HepG2 (cell line): ENCODE results near the gene MYH16. TPM values are rescaled to one million over a fixed set of nuclear protein-coding genes. Genes with fewer than 3 reads are reported as not detected.

ENCODE experiments used
- ARNT2 ChIP-seq: sonication (generic); formaldehyde crosslinking; IDR thresholded peaks from 2 replicates; pipeline ENCODE4 v1.8.0; 2022; ENCODE audit warnings: mild to moderate bottlenecking, low read depth, missing genetic modification reagents, moderate library complexity
- HCFC1 ChIP-seq: fragments of 150-350 bp; IDR thresholded peaks from 2 replicates; pipeline ENCODE4 v1.6.1; 2014; ENCODE audit warnings: low read depth, low read length
- KLF11 ChIP-seq: IDR thresholded peaks from 2 replicates; pipeline ENCODE4 v1.6.1; 2016; ENCODE audit warnings: missing compliant biosample characterization
- MLLT10 ChIP-seq: sonication (generic); formaldehyde crosslinking; IDR thresholded peaks from 2 replicates; pipeline ENCODE4 v1.4.0; 2020; ENCODE audit warnings: missing genetic modification reagents
- NFKBIZ ChIP-seq: IDR thresholded peaks from 2 replicates; pipeline ENCODE4 v1.6.1; 2018; ENCODE audit warnings: missing genetic modification reagents, missing compliant biosample characterization
- POLR2G ChIP-seq: fragments of 200-400 bp; formaldehyde crosslinking; IDR thresholded peaks from 2 replicates; pipeline ENCODE4 v1.6.1; 2018; ENCODE audit warnings: mild to moderate bottlenecking, low read depth, low read length, moderate library complexity
- PRPF4 ChIP-seq: fragments of 200-400 bp; formaldehyde crosslinking; IDR thresholded peaks from 2 replicates; pipeline ENCODE4 v1.6.1; 2016; ENCODE audit warnings: low read length, low read depth; ENCODE audit not compliant: poor library complexity, severe bottlenecking
- RAD51 ChIP-seq: fragments of 450-650 bp; IDR thresholded peaks from 2 replicates; pipeline ENCODE4 v1.6.1; 2016; ENCODE audit warnings: borderline replicate concordance
- REL ChIP-seq: sonication (generic); formaldehyde crosslinking; conservative IDR thresholded peaks from 2 replicates; pipeline ENCODE4 v1.8.0; 2022; ENCODE audit warnings: mild to moderate bottlenecking, missing genetic modification reagents, moderate library complexity
- SOX13 ChIP-seq, 3 experiments: fragments of 450-650 bp in 1 of 3; sonication (generic) in 1 of 3; formaldehyde crosslinking in 1 of 3; IDR thresholded peaks in 2 of 3; conservative IDR thresholded peaks in 1 of 3; 2 replicates each; pipeline versions ENCODE4 v1.5.0 to v1.6.1; 2016 to 2020; ENCODE audit warnings: antibody characterized with exemption in 1 of 3, mild to moderate bottlenecking in 1 of 3, missing compliant biosample characterization in 1 of 3, missing genetic modification reagents in 1 of 3, moderate library complexity in 1 of 3
- SRF ChIP-seq: IDR thresholded peaks from 2 replicates; pipeline ENCODE4 v1.6.1; 2011; ENCODE audit warnings: mild to moderate bottlenecking, low read depth, low read length, moderate library complexity
- ZFYVE20 ChIP-seq: sonication (generic); formaldehyde crosslinking; IDR thresholded peaks from 2 replicates; pipeline ENCODE4 v1.8.0; 2023; ENCODE audit warnings: low read depth, mild to moderate bottlenecking, moderate library complexity, missing genetic modification reagents, borderline replicate concordance
- ZNF331 ChIP-seq: sonication (generic); formaldehyde crosslinking; IDR thresholded peaks from 2 replicates; pipeline ENCODE4 v1.4.0; 2020; ENCODE audit warnings: missing genetic modification reagents
- ZNF484 ChIP-seq: sonication (generic); formaldehyde crosslinking; IDR thresholded peaks from 2 replicates; pipeline ENCODE4 v1.5.1; 2020; ENCODE audit warnings: mild to moderate bottlenecking, low read depth, missing genetic modification reagents, borderline replicate concordance
- ZNF839 ChIP-seq: sonication (generic); formaldehyde crosslinking; IDR thresholded peaks from 2 replicates; pipeline ENCODE4 v1.4.0; 2020; ENCODE audit warnings: missing genetic modification reagents, mild to moderate bottlenecking, borderline replicate concordance
- polyA plus RNA-seq, 8 experiments: library from polyadenylated mRNA; depleted of rRNA in 3 of 8; stranded (reverse) in 7 of 8; unstranded in 1 of 8; fragments of >200 nt; fragmentation: Illumina TruSeq in 4 of 8; extraction: Trizol in 4 of 8; gene quantifications; 2 replicates each; pipeline versions ENCODE4 v1.2.1 to v1.2.3, GENCODE V29; 2011 to 2016; ENCODE audit warnings: low read depth in 4 of 8, missing spikeins in 1 of 8, mixed read lengths in 1 of 8; ENCODE audit not compliant: insufficient read depth in 1 of 8
- total RNA-seq, 5 experiments: library from RNA; depleted of rRNA; stranded (reverse); fragments of >200 nt; fragmentation: Illumina TruSeq; extraction: Trizol; gene quantifications; 2 replicates each; pipeline ENCODE4 v1.2.3, GENCODE V29; 2016; ENCODE audit warnings: low read depth in 1 of 5
- TF ChIP-seq, protein P1 (sequence below): sonication (generic); formaldehyde crosslinking; IDR thresholded peaks from 2 replicates; pipeline ENCODE4 v1.4.0; 2020; ENCODE audit warnings: mild to moderate bottlenecking, missing genetic modification reagents
- TF ChIP-seq, protein P2 (sequence below): IDR thresholded peaks from 2 replicates; pipeline ENCODE4 v1.6.1; 2016; ENCODE audit warnings: mild to moderate bottlenecking
- TF ChIP-seq, protein P3 (sequence below): sonication (generic); formaldehyde crosslinking; IDR thresholded peaks from 2 replicates; pipeline ENCODE4 v1.5.0; 2020; ENCODE audit warnings: mild to moderate bottlenecking, missing genetic modification reagents
- TF ChIP-seq, protein P4 (sequence below): sonication (generic); formaldehyde crosslinking; IDR thresholded peaks from 2 replicates; pipeline ENCODE4 v1.4.0; 2020; ENCODE audit warnings: missing genetic modification reagents, borderline replicate concordance

Gene MYH16
- total and polyA plus RNA-seq, 2 of the 13 experiments (the other 11 are each of a cell fraction or from before 2014, with no cell fraction given): 0.05 to 0.15 TPM

DNA sequence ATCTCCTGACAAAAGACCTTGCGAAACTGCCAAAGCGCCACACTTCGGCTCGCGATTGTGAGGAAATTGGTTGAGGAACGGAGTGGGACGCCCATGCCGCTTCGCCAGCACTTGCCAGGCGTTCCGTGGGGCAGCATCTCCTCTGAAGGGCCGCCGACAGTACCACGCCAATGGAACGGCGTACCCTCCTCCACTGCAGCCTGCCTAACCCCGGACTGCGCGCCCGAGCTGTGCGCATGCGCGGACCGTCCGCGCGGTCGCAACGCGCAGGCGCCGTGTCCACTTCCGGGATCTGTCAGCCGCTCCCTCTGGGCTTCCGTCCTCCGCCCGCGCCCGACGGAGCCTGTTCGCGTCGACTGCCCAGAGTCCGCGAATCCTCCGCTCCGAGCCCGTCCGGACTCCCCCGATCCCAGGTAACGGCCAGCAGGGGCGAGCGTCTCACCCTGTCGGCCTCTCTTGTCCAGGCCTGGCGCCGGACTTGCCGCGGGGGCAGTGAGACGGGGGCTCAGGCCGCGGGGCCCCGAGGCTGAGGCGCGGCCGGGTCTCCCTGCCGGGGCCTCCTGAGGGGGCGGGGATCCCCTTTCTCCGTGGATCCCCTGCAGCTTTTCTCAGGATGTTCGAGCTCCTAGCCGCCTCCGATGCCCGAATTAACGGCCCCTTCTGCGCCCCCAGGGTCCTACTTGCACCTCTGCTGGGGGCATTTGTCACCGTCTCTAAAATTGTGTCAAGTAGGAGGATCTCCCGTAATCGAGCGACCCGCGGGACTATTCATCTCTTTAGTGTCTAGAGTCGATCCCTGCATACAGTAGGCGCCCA lies 53.2 kb downstream of the MYH16 start, which contains the start of gene ARPC1A (continued):
- TF ChIP-seq SOX13 (IDR thresholded peaks at IDR 0.05): no peak
- peak in 1 of 2 experiments; percentile 41; a peak in 1 of 4 replicates for TF ChIP-seq SOX13 (CRISPR knock-in tag; conservative IDR thresholded peaks at IDR 0.05 in 1 of 2, IDR thresholded peaks at IDR 0.05 in 1 of 2)
- no peak for TF ChIP-seq SRF
- no peak for TF ChIP-seq ZNF484 (CRISPR knock-in tag)
- TF ChIP-seq, protein P1, sequence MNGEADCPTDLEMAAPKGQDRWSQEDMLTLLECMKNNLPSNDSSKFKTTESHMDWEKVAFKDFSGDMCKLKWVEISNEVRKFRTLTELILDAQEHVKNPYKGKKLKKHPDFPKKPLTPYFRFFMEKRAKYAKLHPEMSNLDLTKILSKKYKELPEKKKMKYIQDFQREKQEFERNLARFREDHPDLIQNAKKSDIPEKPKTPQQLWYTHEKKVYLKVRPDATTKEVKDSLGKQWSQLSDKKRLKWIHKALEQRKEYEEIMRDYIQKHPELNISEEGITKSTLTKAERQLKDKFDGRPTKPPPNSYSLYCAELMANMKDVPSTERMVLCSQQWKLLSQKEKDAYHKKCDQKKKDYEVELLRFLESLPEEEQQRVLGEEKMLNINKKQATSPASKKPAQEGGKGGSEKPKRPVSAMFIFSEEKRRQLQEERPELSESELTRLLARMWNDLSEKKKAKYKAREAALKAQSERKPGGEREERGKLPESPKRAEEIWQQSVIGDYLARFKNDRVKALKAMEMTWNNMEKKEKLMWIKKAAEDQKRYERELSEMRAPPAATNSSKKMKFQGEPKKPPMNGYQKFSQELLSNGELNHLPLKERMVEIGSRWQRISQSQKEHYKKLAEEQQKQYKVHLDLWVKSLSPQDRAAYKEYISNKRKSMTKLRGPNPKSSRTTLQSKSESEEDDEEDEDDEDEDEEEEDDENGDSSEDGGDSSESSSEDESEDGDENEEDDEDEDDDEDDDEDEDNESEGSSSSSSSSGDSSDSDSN: peak; percentile 98
- TF ChIP-seq PRPF4: no peak
- TF ChIP-seq POLR2G: peak; percentile 92
- TF ChIP-seq ZNF839 (CRISPR knock-in tag): peak; percentile 61; the same call in 1 of the 2 replicates
- peak; percentile 87; the same call in 1 of the 2 replicates for TF ChIP-seq REL (CRISPR knock-in tag)
- TF ChIP-seq, protein P2, sequence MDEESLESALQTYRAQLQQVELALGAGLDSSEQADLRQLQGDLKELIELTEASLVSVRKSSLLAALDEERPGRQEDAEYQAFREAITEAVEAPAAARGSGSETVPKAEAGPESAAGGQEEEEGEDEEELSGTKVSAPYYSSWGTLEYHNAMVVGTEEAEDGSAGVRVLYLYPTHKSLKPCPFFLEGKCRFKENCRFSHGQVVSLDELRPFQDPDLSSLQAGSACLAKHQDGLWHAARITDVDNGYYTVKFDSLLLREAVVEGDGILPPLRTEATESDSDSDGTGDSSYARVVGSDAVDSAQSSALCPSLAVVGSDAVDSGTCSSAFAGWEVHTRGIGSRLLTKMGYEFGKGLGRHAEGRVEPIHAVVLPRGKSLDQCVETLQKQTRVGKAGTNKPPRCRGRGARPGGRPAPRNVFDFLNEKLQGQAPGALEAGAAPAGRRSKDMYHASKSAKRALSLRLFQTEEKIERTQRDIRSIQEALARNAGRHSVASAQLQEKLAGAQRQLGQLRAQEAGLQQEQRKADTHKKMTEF (CRISPR knock-in tag): peak; percentile 89
- TF ChIP-seq MLLT10 (CRISPR knock-in tag): no peak
- no peak for TF ChIP-seq ZFYVE20 (CRISPR knock-in tag)
- TF ChIP-seq, protein P3, sequence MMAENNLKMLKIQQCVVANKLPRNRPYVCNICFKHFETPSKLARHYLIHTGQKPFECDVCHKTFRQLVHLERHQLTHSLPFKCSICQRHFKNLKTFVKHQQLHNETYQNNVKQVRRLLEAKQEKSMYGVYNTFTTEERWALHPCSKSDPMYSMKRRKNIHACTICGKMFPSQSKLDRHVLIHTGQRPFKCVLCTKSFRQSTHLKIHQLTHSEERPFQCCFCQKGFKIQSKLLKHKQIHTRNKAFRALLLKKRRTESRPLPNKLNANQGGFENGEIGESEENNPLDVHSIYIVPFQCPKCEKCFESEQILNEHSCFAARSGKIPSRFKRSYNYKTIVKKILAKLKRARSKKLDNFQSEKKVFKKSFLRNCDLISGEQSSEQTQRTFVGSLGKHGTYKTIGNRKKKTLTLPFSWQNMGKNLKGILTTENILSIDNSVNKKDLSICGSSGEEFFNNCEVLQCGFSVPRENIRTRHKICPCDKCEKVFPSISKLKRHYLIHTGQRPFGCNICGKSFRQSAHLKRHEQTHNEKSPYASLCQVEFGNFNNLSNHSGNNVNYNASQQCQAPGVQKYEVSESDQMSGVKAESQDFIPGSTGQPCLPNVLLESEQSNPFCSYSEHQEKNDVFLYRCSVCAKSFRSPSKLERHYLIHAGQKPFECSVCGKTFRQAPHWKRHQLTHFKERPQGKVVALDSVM: peak; percentile 95
- TF ChIP-seq NFKBIZ (CRISPR knock-in tag): peak; percentile 82; the same call in 1 of the 2 replicates
- peak; percentile 72 for TF ChIP-seq ARNT2 (CRISPR knock-in tag)
- TF ChIP-seq RAD51: no peak
- TF ChIP-seq ZNF331 (CRISPR knock-in tag): peak; percentile 87
- TF ChIP-seq, protein P4, sequence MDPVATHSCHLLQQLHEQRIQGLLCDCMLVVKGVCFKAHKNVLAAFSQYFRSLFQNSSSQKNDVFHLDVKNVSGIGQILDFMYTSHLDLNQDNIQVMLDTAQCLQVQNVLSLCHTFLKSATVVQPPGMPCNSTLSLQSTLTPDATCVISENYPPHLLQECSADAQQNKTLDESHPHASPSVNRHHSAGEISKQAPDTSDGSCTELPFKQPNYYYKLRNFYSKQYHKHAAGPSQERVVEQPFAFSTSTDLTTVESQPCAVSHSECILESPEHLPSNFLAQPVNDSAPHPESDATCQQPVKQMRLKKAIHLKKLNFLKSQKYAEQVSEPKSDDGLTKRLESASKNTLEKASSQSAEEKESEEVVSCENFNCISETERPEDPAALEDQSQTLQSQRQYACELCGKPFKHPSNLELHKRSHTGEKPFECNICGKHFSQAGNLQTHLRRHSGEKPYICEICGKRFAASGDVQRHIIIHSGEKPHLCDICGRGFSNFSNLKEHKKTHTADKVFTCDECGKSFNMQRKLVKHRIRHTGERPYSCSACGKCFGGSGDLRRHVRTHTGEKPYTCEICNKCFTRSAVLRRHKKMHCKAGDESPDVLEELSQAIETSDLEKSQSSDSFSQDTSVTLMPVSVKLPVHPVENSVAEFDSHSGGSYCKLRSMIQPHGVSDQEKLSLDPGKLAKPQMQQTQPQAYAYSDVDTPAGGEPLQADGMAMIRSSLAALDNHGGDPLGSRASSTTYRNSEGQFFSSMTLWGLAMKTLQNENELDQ: no peak
- peak; percentile 48; the same call in 1 of the 2 replicates for TF ChIP-seq HCFC1
- TF ChIP-seq KLF11 (CRISPR knock-in tag): peak; percentile 56; the same call in 1 of the 2 replicates
